ENCODE measurements around the gene ONECUT2.
A peak's percentile ranks its signal among the peaks of the same experiment; 100 is the strongest.
"Not testable (repeated sequence)": the region's sequence is repeated elsewhere in the genome, so short reads cannot be mapped to it uniquely, and the experiment has no call there.

The ONECUT2 gene

DNA sequence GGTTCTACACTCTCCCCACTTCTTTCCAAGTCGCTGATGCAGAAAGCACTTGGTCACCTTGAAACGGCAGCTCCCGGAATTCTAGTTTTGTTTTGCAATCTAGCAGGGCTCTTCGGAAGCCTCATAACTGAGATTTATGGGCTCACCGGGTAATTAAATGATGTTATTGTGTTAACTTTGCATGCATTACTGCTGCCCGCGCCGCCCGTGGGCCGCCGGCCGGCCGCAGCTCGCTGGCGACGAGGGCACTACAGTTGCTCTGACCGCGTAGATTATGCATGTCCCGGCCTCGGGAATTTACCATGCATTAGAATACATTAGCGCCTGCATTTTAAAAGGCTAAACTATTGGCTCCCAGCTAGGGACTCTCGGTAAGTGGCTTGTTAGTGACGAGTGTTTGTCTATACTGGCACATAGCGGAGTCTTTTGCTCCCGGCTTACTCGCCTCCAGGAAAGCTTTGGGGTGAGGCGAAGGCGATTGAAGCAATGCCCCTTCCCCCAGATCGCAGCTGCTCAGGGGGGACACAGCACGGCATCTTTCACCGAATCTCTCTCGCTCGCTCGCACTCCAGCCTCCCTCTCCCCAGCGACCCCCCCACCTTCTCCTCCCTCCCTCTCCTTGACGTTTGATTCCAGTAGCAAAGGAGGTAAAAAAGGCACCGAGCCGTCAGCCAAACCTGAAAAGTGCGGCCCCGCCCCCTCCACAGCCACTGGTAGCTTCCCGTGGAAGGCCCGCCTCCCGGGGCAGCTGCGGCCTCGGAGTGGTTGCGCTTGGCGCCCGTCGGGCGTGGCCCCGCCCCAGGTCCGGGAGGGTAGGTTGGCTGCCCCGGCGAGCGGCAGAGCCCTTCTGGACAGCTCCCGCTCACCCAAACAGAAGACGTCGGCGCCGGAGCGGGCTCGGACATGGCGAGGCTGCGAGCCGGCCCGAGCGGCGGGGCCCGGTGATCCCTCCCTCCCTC lies at the start of gene ONECUT2:
TSS of gene ONECUT2 (plus strand) at position 839 of the 959 bp plus-strand sequence. CDS start 343 bp downstream, outside the sequence.
- DNase-seq: peak; percentile 68

DNA sequence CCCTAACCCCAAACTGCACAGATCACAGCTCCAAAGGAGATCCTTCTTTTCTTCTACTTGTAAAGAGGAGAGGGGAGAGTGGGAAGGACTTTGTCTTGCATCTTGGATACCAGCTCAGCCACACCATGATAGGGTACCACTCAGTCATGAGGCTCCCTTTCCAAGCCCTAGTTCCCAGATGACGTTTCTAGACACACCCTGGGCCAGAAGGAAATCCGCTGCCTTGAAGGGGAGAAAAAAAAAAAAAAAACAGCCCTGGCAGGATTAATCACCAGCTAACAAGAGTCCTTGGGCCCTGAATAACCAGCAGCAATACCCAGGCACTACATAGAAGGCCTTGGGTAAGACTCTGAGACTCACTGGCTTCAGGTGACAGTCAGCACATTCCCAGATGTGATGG lies 45.9 kb upstream of the ONECUT2 start:
- no peak for DNase-seq

DNA sequence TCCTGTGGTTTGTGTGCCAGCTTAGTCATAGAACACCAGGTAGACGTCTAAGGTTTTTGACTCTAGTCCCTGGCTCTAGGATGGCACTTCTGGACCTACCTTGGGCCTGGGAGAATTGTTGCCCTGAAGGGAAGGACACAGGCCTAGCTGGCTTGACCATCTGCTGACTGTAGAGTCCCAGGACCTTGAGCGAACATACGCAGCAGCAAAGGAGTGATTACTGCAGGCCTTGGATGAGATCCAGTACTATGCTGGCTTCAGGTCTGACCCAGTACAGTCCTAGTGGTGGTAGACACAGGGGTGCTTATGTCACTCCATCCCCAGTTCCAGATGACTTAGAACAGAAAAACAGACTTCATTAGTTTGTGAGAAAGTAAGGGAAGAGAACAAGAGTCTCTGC lies 45.1 kb upstream of the ONECUT2 start:
- no peak for DNase-seq

DNA sequence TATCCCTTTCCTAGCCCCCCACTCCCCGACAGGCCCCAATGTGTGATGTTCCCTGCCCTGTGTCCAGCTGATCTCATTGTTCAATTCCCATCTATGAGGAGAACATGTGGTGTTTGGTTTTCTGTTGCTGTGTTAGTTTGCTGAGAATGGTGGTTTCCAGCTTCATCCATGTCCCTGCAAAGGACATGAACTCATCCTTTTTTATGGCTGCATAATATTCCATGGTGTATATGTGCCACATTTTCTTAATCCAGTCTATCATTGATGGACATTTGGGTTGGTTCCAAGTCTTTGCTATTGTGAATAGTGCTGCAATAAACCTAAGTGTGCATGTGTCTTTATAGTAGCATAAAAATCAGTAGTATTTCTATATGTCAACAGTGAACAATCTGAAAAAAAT lies 40.4 kb upstream of the ONECUT2 start:
- DNase-seq: not testable (repeated sequence)

DNA sequence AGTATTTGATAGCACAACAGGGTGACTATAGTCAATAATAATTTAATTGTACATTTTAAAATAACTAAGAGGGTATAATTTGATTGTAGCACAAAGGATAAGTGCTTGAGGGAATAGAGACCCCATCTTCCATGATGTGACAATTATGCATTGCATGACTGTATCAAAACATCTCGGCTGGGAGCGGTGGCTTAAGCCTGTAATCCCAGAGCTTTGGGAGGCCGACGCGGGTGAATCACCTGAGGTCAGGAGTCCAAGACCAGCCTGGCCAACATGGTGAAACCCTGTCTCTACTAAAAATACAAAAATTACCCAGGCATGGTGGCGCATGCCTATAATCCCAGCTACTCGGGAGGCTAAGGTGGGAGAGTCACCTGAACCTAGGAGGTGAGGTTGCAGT lies 38.3 kb upstream of the ONECUT2 start:
- not testable (repeated sequence) for DNase-seq

DNA sequence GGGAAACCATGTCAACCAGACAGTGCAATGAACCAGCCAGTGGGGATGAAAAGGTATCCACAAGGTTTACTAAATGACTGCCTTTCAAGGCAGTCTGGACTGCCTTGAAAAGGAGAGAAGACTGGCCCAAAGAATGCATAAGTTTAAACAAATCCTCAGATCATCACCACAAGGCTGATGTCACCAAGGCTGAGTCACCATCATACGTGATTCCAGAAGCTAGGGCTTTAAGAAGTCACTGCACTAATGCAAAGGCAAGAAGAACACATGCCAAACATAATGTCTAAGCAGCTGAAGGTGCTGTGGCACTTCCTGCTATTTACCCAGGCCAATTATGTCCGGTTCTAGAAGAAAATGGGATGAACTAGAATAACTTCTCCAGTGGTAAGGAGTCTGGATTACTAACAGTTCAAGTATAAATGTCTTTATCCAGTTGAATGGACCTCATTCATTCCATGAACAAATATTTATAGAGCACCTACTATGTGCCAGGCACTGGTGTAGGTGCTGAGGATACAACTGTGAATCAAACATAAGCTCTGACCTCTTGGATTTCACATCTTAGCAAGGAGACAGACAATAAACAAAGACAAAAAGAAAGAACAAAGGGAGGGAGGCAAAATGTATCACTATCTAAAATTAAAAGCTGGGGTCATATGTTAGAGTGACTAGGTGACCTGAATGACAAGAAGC lies 37.6 kb upstream of the ONECUT2 start:
- no peak for DNase-seq

DNA sequence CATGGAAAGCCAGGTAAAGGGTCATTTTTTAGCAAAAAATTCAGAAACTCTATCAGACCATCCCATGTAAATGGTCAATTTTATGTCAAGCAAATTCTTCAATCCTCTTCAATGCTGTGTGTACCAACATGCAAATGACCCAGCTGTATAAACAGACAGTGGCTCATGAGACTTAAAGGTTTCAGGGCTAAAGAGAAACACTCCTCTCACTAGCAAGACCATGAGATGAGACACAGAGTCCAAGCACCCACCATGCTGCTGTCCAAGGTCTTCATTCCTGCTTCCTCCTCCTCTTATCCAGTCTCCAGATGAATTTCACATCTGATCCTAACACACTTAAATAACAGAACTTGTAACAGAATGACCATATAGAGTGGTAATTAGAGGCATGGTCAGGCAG lies 30.8 kb upstream of the ONECUT2 start:
- DNase-seq: no peak

DNA sequence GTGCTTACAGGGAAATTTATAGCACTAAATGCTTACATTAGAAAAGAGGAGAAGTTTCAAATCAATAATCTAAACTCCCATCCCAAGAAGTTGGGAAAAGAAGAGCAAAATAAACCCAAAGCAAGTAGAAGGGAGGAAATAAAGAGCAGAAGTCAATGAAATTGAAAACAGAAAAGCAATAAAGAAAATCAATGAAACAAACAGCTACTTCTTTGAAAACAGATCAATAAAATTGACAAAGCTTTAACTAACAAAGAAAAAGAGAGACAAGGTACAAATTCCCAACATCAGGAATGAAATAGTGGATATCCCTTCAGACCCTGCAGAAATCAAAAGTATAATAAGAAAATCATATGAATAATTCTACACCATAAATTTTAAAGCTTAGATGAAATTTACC lies 25.5 kb upstream of the ONECUT2 start:
- no peak for DNase-seq

DNA sequence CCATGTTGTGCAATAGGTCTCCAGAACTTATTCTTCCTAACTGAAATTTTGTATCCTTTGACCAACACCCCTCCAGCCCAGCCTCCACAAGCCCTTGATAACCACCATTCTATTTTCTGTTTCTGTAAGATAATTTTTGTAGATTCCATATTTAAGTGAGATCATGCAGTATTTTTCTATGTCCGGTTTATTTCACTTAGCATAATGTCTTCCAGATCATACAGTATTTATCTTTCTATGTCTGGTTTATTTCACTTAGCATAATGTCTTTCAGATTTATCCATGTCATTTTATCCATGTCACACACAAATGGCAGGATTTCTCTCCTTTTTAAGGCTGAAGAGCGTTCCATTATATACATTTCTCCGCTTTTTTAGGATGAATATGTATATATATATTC lies 24.4 kb upstream of the ONECUT2 start:
- DNase-seq: no peak

DNA sequence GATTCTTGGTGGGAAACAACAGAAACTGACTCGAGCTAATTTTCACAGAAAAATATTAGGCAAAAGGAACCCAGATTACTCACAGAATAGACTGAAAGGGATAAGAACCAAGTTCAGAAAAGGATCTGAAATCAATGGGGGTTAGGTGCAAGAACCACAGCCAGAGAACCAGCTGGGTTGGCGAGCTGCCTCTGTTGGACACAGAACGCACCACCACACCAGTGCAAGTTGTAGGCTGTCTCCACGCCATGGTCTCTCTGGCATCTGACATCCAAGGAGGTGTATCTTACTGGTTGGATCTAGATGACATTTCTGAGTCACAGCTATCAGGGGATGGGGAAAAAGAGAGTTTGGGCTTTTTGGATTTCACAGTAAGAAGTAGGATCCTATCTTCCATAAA lies 18.6 kb upstream of the ONECUT2 start:
- no peak for DNase-seq

DNA sequence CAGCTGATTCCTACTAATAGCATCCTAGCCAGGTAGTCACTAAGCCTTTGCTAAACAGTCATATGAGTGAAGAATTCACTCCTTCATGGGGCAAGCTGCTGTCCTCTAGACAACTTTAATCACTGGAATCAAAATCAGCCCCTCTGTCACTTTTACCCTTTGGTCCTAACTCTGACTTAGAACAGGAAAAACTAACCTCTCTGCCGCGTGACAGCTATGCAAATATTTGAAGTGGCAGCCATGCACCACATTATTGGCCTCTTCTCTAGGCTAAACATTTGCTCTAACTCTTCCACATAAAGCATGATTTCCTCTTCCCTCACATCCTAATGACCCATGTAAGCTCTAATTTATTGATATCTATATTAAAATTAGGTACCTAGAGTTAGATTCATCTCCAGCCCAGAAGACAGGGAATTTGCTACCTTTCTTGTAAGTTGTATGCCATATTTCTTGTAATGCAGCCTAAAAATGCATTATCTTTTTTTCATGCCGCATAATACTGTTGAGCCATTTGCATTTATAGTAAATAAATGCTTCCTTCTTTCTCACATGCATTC lies 12.8 kb upstream of the ONECUT2 start:
- DNase-seq: no peak

DNA sequence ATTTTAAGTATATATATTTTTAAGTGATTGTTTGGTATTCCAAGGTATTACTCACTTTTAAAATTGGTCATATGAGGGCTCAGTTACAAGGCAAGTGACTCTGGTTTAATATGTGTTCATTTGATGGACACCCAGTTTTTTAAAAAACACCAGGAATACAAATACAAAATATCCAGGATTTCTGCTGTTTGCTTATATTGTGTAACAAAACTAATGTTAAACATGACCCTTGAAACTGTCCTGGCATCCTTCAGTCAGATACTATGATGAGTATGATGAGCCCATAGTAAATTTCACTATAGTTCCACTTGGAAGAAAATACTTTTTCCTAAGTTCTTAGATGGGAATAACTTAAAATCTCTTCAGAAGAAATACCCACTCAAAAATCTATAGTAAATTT lies 11.4 kb upstream of the ONECUT2 start:
- no peak for DNase-seq

DNA sequence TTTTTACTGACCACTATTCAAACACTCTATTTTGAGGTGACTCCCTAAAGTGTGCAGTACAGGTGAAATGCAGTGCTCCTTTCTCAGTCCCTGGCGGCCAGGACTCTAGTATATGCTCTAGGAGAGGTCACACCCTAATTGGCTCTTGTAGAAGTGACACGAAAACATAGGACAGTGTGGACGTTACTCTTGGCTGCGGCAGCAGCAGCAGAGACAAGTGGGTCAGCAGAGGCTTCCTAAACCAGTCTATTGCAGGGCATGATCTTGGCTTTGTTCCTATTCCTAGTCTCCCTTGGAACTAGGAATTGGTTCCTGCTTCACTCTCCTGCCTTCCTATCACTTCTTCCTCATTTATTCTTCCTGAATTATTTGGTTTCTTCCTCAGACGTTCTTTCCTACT lies 10.1 kb upstream of the ONECUT2 start:
- DNase-seq: no peak

DNA sequence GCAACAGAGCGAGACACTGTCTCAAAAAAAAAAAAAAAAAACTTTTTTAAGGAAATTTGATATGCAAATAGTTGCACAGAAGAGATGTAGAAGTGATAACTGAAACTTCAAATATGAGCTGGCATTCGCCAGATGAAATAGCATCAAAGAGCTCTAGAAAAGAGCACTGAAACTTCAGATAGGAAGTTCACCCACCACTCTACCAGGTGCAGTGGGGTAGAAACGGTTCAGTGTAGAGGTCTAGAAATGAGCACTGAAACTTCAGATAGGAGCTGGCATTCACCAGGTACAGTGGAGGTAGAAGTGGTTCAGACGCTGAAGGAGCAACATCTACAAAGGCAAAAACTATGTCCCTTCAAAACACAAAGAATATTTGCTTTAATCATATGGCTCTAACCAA lies 9.0 kb upstream of the ONECUT2 start:
- no peak for DNase-seq

DNA sequence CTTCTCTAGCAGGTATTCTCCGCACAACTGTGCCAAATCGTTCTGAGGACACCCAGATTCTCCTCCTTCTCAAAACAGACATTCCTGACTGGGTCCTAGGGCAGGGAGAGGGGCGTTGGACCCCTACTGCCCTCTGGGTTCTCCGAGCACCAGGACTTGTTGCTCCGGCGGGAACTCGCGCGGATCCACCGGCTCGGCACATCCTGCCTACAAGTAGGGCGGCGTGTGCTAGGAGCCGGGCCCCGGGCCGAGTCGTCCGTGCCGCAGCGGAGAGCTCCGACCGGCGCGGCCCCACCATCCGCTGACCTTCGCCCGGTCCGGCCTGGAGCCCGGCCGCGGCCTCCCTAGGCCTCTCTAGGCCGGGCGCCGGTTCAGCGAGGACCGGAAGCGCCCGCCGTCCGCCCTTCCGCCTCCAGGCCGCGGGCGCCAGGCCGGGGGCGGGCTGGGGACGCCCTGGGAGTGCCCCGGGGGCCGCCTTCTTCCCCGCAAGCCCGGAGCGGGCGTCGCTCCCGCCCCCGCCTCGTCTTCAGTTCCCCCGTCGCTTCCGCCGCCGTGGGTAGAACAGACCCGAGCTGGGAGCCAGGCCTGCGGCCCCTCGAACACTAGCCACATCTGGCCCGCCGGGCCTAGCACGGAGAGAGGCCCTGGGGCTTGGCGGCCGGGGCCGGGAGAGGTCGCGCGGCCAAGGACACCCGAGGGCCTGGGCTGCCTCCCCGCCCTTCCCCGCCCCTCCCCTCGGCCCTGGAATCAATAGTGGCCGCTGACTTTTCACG lies 7.6 kb upstream of the ONECUT2 start:
- no peak for DNase-seq

DNA sequence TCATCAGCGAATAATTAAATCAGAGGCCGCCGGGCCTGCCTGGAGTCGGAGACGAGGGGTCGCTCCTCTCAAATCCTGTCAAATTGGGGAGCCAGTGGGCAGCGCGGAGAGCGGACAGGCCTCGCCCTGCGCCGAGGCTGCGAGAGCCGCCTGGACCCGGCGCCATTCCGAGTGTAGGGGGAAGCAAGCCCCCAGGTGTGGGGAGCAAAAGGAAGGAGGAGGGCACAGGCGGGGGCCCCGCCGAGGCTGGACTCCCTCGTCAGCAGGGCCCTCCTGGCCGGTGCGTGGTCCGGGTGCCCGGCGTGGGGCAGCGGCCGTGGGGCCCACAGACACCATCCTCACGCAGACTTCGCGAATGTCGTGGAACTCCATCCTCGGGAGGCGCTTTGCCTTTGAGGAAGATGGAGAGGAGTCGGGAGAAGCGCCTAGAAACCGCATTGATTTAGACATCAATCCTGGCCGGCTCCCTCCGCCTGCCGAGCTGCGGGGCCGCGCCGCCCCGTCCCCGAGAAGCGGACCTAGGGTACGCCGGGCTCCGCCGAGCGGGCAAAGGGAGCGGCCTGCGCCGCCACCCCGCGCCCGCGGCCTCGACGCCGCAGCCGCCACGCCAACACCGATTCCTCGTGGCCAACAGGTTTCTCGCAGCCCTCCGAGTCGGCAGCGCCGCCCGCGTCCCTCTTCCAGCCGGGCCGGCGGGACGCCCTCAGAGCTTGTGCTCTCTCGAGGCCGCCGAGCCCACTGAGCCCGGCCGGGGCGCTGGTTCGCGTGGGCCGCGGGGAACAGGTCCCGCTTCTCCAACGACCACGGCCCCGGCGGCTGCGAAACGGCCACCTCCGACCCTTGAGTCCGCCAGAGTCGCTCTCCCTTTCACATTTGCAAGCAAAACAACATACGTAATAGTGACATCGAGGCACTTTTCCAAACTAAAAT lies 6.7 kb upstream of the ONECUT2 start:
- no peak for DNase-seq

DNA sequence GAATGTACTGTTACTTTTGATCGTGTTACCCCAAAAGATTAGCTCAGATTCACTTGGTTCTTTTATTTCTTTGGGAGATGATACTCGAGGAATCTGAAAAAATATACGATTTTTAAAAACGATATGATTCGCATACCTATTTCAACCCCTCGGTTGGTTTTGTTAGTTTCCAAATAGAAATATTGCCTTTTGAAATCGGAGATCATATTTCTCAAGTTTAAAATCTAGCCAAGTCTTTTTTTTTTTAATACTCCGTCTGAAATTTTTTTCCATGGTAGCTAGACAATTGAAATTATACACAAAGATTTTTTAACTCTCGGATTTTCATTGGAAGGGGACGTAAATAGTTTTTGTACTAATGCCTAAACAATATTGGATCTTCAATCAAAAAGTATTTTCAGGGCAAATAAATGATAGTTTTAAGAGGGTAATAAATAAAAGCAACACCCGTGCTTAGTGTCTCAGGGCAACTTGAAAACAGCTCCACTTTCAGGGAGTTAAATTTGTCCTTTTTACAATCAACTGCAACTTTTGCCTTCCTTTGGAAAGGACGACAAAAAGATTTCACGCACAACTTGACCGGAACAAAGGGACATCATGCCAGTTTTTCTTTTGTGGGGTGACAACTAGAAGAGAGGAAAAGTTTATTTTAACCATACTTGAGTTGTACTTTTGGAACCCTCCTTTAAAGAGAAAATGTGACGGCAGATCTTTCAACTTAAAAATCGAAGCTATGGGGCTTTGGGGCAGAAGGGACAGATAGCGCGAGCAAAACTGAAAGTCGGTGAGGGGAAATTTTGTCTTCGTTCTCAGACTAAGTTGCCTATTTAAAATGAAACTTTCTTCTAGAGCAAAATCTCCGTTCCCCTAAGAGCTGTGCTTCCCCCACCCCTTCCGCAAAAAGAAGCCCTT lies 5.8 kb upstream of the ONECUT2 start:
- no peak for DNase-seq

DNA sequence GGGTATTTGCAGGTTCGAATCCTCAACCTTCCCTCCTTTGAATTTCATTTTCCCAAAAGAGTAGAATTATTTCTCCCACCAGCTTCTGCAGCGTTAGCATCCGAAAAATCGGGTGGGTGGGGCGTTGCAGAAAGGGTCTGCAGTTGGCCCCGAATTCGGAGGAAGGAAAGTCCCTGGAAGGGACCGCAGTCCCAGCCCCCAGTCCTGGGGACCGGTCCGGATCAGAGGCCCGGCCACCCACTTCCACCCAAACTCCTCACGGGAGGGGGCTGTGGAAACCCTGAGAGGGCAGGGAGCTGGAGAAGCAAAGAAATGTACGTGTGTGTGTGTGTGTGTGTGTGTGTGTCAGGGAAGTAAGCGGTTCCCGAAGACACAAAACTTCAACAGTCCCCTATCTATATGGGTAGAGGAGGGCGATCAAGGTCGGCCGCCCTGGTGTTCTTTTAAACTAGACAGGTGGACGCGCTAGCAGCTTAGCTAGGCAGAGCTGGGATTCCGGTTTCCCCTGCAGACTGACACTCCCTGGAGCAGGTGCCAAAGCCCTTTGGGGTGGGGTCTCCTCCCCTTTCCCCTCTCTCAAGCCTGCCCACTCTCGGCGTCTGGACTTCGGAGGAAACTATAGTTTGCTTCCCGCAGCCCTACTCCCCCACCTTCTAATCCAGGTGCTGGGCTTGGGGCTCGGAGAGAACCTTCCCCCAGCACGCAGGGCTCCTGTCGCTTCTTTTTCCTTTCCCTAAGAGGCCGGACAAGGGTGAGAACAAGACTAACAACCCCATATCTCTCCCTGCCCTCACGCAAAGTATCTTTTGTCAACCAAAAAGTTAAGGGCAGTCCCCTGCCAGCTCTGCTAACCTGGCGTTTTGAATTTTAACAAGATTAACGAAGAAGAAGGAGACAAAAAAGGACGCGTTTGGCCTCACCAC lies 4.8 kb upstream of the ONECUT2 start:
- DNase-seq: no peak

DNA sequence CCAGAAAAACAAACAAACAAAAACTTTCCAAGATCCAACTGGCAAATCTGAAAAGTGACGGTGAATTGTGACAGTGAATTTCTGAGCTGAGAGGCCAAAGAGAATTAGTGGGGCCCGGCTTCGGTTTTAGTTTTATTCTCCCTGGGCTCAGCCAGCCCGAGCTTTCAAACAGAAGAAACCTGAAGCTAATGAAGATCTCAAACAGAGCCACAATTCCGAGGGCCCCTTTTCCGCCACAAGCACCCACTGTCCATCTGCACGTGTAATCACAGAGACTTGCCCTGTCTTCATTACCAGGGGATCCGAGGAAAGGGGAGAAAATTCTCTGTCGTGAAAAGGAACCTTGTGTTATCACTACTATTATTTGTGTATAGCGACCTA lies 4.2 kb upstream of the ONECUT2 start:
- DNase-seq: no peak
